PC-3 (cell line): ENCODE data around the gene NOSIP.

Experiments
- EZH2 ChIP-seq: fragments of 300-600 bp; sonication (generic); IDR thresholded peaks from one replicate; pipeline ENCODE4 v1.6.1; 2017; ENCODE audit warnings: antibody characterized with exemption, mild to moderate bottlenecking, low read length; ENCODE audit not compliant: unreplicated experiment
- TF ChIP-seq, protein P1 (sequence below): fragments of 300-600 bp; sonication (generic); conservative IDR thresholded peaks from 2 replicates; pipeline ENCODE4 v1.5.1; 2017; ENCODE audit warnings: antibody characterized with exemption, low read depth, mild to moderate bottlenecking, low read length

DNA sequence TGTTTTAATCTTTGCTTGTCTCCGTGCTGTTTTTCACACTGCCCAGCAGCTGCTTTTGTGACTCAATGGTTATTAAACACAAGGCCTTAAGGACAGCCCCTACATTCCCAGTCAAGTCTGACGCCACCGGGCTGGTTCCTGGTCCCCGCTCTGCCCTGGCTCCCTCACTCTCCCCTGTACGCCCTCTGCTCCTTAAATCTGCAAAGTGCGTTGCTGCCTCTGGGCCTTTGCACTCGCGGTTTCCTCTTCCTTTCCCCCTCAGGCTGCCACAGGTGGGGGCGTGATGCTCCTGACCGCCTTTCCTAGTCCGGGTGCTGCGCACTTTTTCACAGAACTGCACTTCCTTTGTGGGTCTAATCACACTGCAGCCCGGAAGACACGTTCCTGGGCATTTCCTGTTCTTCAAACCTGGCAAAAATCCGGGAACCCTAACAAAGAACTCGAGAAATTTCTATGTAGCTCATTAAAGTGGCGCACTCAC is 25.6 kb downstream of the NOSIP start:
- TF ChIP-seq, protein P1, sequence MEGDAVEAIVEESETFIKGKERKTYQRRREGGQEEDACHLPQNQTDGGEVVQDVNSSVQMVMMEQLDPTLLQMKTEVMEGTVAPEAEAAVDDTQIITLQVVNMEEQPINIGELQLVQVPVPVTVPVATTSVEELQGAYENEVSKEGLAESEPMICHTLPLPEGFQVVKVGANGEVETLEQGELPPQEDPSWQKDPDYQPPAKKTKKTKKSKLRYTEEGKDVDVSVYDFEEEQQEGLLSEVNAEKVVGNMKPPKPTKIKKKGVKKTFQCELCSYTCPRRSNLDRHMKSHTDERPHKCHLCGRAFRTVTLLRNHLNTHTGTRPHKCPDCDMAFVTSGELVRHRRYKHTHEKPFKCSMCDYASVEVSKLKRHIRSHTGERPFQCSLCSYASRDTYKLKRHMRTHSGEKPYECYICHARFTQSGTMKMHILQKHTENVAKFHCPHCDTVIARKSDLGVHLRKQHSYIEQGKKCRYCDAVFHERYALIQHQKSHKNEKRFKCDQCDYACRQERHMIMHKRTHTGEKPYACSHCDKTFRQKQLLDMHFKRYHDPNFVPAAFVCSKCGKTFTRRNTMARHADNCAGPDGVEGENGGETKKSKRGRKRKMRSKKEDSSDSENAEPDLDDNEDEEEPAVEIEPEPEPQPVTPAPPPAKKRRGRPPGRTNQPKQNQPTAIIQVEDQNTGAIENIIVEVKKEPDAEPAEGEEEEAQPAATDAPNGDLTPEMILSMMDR, result no peak
- no peak for TF ChIP-seq EZH2
